SKM-1 treated with dmso at 0.1 percent for 144 hours (cell line): ENCODE measurements around the gene XPNPEP2.

Experiments used
- DNase-seq: peaks from one replicate; lab custom pipeline; 2025; ENCODE audit not compliant: unreplicated experiment; lab: John Stamatoyannopoulos, UW

The XPNPEP2 gene

DNA sequence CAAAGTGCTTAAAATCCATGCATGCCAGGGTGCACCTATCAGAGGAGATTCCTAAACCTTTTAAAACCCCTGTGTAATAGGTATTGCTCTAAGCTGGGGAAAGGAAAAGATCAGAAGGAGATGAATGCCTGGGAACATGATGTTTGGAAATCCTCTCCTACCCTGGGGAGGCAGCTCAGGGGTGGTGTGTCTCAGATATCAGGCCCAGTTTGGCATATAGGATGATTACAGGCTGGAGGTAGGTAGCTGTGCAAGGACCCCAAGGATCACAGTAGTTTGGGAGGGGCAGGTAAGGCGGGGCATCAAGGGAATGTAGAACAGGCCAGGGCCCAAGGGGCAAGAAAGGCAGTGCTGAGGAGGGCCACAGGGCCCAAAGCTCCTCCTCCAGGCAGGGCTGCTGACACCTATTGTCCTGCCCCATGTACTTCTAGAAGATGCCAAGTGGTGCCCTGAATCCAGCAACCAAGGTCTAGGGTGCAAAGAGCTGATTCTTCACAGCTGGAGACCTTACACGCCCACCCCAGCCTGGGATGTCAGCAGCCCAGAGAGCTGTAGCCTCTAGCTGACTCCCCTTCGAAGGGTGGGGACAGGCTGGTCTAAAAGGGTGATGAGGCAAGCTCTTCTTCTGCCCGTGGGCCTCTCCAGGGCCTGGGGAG lies 58.6 kb downstream of the XPNPEP2 start:
- no peak for DNase-seq

DNA sequence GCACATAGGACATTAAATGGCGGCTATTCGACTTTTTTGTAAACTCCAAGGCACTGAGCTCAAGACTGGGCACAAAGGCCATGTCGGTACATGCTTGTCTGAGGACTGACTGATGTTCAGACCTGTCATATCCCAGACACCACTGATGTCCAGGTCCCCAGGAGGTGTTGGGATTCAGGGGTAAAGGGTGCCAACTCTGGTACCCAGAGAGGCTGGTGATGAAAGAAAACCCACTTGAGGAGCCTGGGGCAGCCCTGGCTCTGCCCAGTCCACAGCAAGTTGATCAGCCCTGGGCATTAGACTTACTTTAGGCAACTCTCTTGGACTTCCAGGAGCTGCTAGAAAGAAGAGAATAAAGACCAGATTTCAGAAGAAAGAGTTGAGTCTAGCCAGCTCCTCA lies 59.7 kb downstream of the XPNPEP2 start:
- DNase-seq: no peak

DNA sequence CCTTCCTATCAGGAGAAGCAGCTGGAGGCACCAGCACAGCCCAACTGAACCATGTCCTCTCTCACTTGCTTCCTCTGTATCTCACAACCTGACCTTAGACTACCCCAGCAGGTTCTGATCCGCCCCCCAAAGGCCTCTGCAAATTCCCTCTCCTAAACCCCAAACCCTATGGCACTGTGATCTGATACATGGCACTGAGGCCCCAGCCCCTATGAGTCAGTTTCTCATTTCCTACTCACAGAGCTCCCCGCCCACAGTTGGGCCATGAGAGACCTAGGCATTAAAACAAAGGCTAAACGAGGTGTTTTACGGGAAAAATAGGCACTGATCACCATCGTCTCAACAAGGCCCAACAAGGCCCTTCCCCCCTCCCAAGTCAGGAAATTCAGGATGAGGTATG lies 60.1 kb downstream of the XPNPEP2 start:
- no peak for DNase-seq

DNA sequence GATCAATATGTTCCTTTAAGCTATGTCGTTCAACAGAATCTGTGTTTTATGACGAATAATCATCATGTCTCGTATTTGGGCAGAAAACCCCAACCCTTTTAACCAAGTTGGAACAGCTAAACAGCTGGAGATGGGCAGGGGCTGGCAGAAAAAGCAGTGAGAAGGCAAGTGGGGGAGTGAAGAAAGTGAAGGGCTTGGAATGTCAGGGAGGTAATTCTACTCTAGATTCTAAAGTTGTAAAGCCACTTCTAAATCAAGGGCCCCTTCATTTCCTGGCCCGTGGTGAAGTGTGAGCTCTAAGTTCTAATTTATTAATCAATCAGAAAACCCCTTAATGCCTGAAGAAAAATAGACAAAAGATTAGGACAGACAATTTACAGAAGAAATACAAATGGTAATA lies 61.4 kb downstream of the XPNPEP2 start:
- no peak for DNase-seq

DNA sequence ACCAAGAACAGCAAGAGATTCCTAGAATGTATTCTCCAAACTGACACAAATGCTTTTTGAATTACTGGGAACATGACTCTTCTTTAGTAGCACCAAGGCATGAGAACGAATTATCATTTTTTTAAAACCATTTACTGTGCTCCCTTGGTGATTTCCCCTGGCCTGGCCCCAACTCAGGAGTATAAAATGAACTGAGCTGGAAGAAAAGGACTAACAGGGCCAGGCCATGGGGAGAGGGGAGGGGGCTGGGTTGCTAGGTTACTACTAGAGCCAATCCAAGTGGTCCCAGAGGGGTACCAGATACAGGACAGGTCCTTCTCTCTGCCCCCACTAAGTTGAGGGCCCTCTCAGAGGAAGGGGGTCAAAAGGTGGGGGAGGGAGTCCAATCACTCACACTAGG lies 64.1 kb downstream of the XPNPEP2 start:
- DNase-seq: no peak

DNA sequence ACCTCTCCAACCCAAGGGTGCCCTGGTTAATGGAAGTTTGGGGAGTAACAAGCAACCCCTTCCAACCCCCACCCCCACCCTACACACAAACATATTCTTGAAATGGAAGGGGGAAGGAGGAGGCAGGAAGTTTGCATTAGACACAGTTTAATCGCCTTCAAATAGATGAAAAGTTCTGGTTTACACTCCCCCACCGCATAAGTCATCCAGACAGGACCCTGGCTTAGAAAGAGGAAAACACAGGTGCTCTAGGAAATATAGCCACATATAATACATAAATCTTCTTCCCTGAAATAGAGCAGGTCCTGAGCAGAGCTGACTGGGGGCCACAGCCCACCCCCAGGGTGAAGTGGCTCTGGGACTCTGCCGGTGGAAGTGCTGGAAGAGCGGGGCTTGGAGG lies 66.0 kb downstream of the XPNPEP2 start:
- no peak for DNase-seq

DNA sequence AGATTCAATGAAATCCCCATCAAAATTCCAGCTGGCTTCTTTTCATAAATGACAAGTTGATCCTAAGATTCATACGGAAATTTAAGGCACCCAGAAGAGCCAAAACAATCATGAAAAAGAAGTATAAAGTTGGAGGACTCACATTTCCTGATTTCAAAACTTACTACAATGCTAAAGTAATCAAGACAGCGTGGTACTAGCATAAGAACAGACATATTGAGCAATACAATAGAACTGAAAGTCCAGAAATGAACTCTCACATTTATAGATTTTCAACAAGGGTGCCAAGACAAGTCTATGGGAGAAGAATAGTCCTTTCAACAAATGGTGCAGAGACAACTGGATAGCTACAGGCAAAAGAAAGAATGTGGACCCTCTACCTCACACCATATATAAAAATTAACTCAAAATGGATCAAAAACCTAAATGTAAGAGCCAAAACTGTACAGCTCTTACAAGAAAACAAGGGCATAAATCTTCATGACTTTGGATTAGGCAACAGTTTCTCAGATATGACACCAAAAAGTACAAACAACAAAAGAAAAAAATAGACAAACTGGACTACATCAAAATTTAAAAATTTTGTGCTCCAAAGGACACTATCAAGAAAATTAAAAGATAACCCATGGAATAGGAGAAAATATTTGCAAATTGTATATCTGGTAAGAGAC lies 69.5 kb downstream of the XPNPEP2 start:
- DNase-seq: no peak

DNA sequence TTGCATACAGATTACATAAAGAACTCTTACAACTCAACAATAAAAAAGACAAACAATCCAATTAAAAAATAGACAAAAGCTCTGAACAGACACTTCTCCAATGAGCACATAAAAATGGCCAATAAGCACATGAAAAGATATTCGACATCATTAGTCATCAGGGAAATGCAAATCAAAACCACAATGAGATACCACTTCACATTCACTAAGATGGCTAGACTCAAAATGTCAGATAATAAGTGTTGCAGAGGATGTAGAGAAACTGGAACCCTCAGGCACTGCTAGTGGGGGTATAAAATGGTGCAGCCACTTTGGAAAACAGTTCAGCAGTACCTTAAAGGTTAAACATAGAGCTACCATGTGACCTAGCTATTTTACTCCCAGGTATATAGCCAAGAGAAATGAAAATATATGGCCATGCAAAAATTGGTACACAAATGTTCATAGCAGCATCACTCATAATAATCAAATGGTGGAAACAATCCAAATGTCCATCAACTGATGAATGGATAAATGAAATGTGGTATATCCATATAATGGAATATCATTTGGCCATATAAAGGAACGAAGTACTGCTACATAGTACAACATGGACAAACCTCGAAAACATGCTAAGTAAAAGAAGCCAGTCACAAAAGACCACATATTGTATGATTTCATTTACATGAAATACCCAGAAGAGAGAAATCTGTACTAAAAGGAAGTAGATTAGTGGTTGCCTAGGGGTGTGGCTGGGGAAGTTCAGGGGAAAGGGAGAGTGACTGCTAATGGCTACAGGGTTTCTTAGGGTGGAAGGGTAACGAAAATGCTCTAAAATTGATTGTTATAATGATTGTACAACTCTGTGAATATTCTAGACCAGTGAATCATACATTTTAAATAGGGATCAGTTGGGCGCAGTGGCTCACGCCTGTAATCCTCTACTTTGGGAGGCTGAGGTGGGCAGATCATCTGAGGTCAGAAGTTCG lies 70.3 kb downstream of the XPNPEP2 start:
- DNase-seq: no peak

DNA sequence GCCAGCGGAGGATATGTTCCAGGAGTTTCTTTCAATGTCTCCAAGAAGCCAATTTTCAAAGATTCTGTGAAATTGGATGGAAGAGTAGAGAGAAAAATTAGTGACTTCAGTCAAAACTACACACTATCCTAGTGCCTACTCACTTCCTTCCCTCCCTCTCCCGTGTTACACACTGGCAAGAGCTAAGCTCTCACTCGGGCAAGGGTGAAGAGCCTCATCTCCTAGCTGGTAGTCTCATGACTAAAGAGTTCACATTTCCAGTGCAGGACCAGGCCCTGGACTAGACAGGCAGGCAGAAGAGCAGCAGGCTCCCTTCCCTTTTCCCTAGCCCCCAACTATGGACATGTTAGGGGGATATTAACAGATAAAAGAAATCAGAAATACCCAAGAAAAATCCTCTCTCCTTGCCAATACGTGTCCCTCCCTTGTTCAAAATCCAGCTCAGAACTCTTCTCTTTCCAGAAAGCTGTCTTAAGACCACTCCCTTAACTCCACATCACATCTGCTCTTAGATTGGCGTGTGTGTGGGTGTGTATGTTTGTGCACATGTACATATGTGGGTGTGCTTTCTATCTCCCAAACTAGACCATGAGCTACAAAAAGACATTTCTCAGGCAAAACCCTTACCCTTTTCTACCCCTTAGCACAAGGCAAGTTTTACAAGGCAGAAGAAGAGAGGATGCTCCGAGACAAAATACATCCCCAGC lies 75.0 kb downstream of the XPNPEP2 start:
- no peak for DNase-seq

DNA sequence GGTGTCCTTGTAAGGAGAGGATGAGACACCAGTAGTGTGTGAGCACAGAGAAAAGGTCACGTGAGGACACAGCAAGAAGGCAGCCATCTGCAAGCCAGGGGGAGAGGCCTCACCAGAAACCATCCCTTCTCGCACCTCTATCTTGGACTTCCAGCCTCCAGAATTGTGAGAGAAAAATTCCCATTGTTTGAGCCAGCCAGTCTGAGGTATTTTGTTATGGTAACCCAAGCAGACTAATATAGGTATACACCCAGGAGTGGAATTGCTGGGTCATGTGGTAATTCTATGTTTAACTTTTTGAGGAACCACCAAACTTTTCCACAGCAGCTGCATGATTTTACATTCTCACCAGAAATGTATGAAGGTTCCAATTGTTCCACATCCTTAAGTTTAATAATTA lies 79.3 kb downstream of the XPNPEP2 start:
- DNase-seq: no peak
